ENCODE results near the gene SMIM1.

The SMIM1 gene

DNA sequence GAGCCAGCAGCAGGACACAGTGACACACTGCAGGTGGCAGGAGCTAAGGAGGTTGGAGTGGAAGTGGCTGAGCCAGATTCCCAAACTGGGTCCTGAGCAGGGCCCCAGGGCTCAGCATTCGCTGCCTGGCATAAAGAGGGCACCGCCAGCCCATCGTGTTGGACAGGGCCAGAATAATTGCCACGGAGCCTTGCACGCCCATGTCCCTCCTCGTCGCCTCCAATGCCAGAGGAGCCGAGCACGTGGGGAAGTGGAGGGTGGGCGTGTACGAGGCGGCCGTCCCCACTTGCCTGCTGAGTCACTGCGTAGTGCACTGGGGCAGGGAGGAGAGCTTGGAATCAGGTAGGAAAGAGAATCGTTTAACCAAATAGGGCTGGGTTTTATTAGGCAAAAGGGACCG lies 49.9 kb downstream of the SMIM1 start:
- H3K27me3 ChIP-seq (replicated peaks) = no peaks in the 10 kb centered on the region
- TF ChIP-seq CTCF (IDR thresholded peaks at IDR 0.05; ENCODE audit: low read depth, low read length, missing control alignments) = no peak
- no peak overlapping the region for H3K27ac ChIP-seq
- H3K4me3 ChIP-seq (ENCODE audit: low read depth, low read length) = no peak overlapping the region
- peaks cover 7% of the 10 kb centered on the region for H3K36me3 ChIP-seq (replicated peaks)
- in situ Hi-C loops (cut with HindIII; ENCODE audit: low pct_ligation_motif_present, low sequenced_read_pairs) = no loop called here
- DNase-seq = no peak

DNA sequence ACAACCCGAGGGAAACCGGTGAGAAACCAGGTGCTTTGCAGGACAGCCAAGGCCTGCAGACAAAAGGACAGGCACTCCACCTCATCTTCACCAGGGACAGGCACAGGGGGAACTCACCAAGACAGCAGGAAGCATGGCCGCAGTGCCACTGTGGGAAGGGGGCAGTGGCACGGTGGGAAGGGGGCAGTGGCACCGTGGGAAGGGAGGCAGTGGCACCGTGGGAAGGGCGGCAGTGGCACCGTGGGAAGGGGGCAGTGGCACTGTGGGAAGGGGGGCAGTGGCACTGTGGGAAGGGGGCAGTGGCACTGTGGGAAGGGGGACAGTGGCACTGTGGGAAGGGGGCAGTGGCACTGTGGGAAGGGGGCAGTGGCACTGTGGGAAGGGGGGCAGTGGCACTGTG lies 52.1 kb downstream of the SMIM1 start:
- no peak overlapping the region for H3K27ac ChIP-seq
- peaks cover 17% of the 10 kb centered on the region for H3K36me3 ChIP-seq (replicated peaks)
- in situ Hi-C loops (cut with HindIII; ENCODE audit: low pct_ligation_motif_present, low sequenced_read_pairs) = no loop called here
- no peak for DNase-seq
- no peak for TF ChIP-seq CTCF (IDR thresholded peaks at IDR 0.05; ENCODE audit: low read depth, low read length, missing control alignments)
- H3K27me3 ChIP-seq (replicated peaks) = no peaks in the 10 kb centered on the region
- no peak overlapping the region for H3K4me3 ChIP-seq (ENCODE audit: low read depth, low read length)

DNA sequence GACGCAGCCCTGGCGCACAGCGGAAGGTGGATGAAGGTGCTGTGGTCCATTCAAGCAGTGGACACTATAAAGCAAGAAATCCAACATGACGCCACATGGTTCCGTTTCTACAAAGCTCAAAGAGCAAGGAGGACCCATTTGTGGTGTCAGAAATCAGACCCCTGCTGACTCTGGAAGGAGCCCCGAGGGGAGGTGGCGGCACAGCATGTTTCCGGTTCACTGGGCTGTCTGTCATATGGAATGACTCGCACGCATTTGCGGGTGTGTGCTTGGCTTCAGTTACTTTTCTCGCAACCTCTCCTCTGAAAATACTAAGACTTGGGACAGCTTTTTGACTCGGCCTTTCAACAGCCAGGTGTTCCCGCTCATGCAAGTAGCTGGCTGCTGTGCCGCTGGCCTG lies 52.8 kb downstream of the SMIM1 start:
- H3K27ac ChIP-seq = no peak overlapping the region
- in situ Hi-C loops (cut with HindIII; ENCODE audit: low pct_ligation_motif_present, low sequenced_read_pairs) = no loop called here
- no peak for TF ChIP-seq CTCF (IDR thresholded peaks at IDR 0.05; ENCODE audit: low read depth, low read length, missing control alignments)
- no peaks in the 10 kb centered on the region for H3K27me3 ChIP-seq (replicated peaks)
- peaks cover 22% of the 10 kb centered on the region for H3K36me3 ChIP-seq (replicated peaks)
- H3K4me3 ChIP-seq (ENCODE audit: low read depth, low read length) = no peak overlapping the region
- DNase-seq = no peak
